HepG2 (cell line): ENCODE results near the gene SEC24D. TPM values are rescaled to one million over a fixed set of nuclear protein-coding genes. Genes with fewer than 3 reads are reported as not detected.

Source experiments
- ATAC-seq: fragments of 200-7000 bp; cut with Tn5 transposase; 3 replicates; pipeline ENCODE4 v1.9.1; 2020; ENCODE audit warnings: mild to moderate bottlenecking, moderate library complexity
- BruUV-seq: library from RNA; stranded (reverse); fragments of 400-500 nt; replicated peaks from 2 replicates; lab custom pipeline; 2021; lab: Mats Ljungman, UMichigan
- CTCF ChIA-PET: fragments of 300-600 bp; formaldehyde crosslinking; extraction: SDS; loops from one replicate; lab custom pipeline; 2021; ENCODE audit warnings: low total read pairs, inconsistent platforms, low intra/inter-chr PET ratio; lab: Yijun Ruan, JAX
- POLR2A ChIA-PET: fragments of 350-600 bp; sonication (Branson Sonifier 250); formaldehyde crosslinking; loops from one replicate; lab custom pipeline; 2020; ENCODE audit warnings: antibody characterized with exemption, inconsistent platforms; lab: Yijun Ruan, JAX
- DNase-seq: peaks from one replicate; pipeline ENCODE4 v3.0.0-alpha.2; 2015; ENCODE audit warnings: low spot score
- FAIRE-seq: peaks from 3 replicates; lab custom pipeline; 2011; peaks lifted over from hg19 to GRCh38; lab: Jason Lieb, UNC
- H2AFZ ChIP-seq: one replicate; pipeline ENCODE4 v1.6.1; 2011; ENCODE audit warnings: low read length, inconsistent platforms
- H3K27ac ChIP-seq: fragments of 300-600 bp; 3 replicates; pipeline ENCODE4 v1.8.0; 2011; ENCODE audit warnings: mixed run types, mild to moderate bottlenecking, mixed read lengths, low read length, inconsistent platforms; ENCODE audit not compliant: insufficient read depth; ENCODE audit errors: extremely low read length
- H3K27me3 ChIP-seq, 2 experiments: fragments of 200-600 bp in 1 of 2; 2 replicates in 1 of 2; 3 replicates in 1 of 2; pipeline versions ENCODE4 v1.6.0 to v1.8.0; 2011; ENCODE audit warnings: low read length in 2 of 2, mild to moderate bottlenecking in 2 of 2, moderate library complexity in 2 of 2, inconsistent platforms in 1 of 2; ENCODE audit not compliant: insufficient read depth in 2 of 2, control insufficient read depth in 1 of 2
- H3K36me3 ChIP-seq, 2 experiments: fragments of 200-600 bp in 1 of 2; replicated peaks in 1 of 2; 2 replicates in 1 of 2; 3 replicates in 1 of 2; pipeline versions ENCODE4 v1.5.1 to v1.8.0; 2011; ENCODE audit warnings: low read length in 2 of 2, inconsistent platforms in 1 of 2; ENCODE audit not compliant: insufficient read depth in 2 of 2, control insufficient read depth in 1 of 2
- H3K4me1 ChIP-seq: 2 replicates; pipeline ENCODE4 v1.5.1; 2012; ENCODE audit warnings: low read length, inconsistent platforms; ENCODE audit not compliant: insufficient read depth
- H3K4me2 ChIP-seq: 2 replicates; pipeline ENCODE4 v1.6.0; 2011; ENCODE audit warnings: low read depth, low read length, inconsistent platforms
- H3K4me3 ChIP-seq, 3 experiments: fragments of 200-600 bp in 1 of 3; sonication (generic), shearing (Covaris generic) in 1 of 3; replicated peaks in 1 of 3; 2 replicates each; pipeline ENCODE4 v1.5.1; 2011 to 2016; ENCODE audit warnings: low read length in 3 of 3, inconsistent platforms in 2 of 3, low read depth in 2 of 3, mild to moderate bottlenecking in 2 of 3, control low read depth in 1 of 3, mixed read lengths in 1 of 3; ENCODE audit not compliant: insufficient read depth in 1 of 3
- H3K79me2 ChIP-seq: one replicate; pipeline ENCODE4 v1.6.1; 2011; ENCODE audit warnings: low read length, inconsistent platforms; ENCODE audit not compliant: insufficient read depth
- H3K9ac ChIP-seq: 2 replicates; pipeline ENCODE4 v1.6.0; 2011; ENCODE audit warnings: mild to moderate bottlenecking, low read depth, low read length, inconsistent platforms; ENCODE audit not compliant: insufficient read depth
- H3K9me3 ChIP-seq: 2 replicates; pipeline ENCODE4 v1.5.1; 2012; ENCODE audit warnings: mild to moderate bottlenecking, low read length
- H4K20me1 ChIP-seq: 2 replicates; pipeline ENCODE4 v1.6.0; 2011; ENCODE audit warnings: inconsistent platforms, mild to moderate bottlenecking, low read length, moderate library complexity; ENCODE audit not compliant: insufficient read depth
- KAT8 ChIP-seq: IDR thresholded peaks from 2 replicates; pipeline ENCODE4 v1.6.1; 2016; ENCODE audit warnings: missing genetic modification reagents, missing compliant biosample characterization
- KLF13 ChIP-seq: sonication (generic); formaldehyde crosslinking; IDR thresholded peaks from 2 replicates; pipeline ENCODE4 v1.4.0; 2020; ENCODE audit warnings: mild to moderate bottlenecking, missing genetic modification reagents
- MAZ ChIP-seq, 2 experiments: sonication (generic) in 1 of 2; formaldehyde crosslinking in 1 of 2; IDR thresholded peaks; 2 replicates each; pipeline versions ENCODE4 v1.5.0 to v1.6.1; 2012 to 2020; ENCODE audit warnings: low read depth in 2 of 2, mild to moderate bottlenecking in 2 of 2, borderline replicate concordance in 1 of 2, improper control_type of control experiment in 1 of 2, low read length in 1 of 2, missing genetic modification reagents in 1 of 2, moderate library complexity in 1 of 2
- ONECUT2 ChIP-seq: sonication (generic); formaldehyde crosslinking; IDR thresholded peaks from 2 replicates; pipeline ENCODE4 v1.4.0; 2020; ENCODE audit warnings: missing genetic modification reagents
- SP4 ChIP-seq: sonication (generic); formaldehyde crosslinking; IDR thresholded peaks from 2 replicates; pipeline ENCODE4 v1.8.1; 2023; ENCODE audit warnings: mild to moderate bottlenecking, missing genetic modification reagents
- STAG1 ChIP-seq: sonication (generic); formaldehyde crosslinking; IDR thresholded peaks from 2 replicates; pipeline ENCODE4 v1.4.0; 2020; ENCODE audit warnings: missing genetic modification reagents
- ZNF263 ChIP-seq: sonication (generic); formaldehyde crosslinking; IDR thresholded peaks from 2 replicates; pipeline ENCODE4 v1.4.0; 2020; ENCODE audit warnings: missing genetic modification reagents
- ZNF484 ChIP-seq: sonication (generic); formaldehyde crosslinking; IDR thresholded peaks from 2 replicates; pipeline ENCODE4 v1.5.1; 2020; ENCODE audit warnings: mild to moderate bottlenecking, low read depth, missing genetic modification reagents, borderline replicate concordance
- ZNF75D ChIP-seq: sonication (generic); formaldehyde crosslinking; IDR thresholded peaks from 2 replicates; pipeline ENCODE4 v1.8.1; 2023; ENCODE audit warnings: missing genetic modification reagents, mild to moderate bottlenecking, borderline replicate concordance
- WGBS: methylation state at CpG from one replicate; pipeline ENCODE4 v1.1.6; 2017; ENCODE audit warnings: low lambda C conversion rate; 5-methylcytosine and 5-hydroxymethylcytosine counted together
- in situ Hi-C: cut with HindIII; loops from 2 replicates; pipeline ENCODE4 v1.10.0; 2017; ENCODE audit warnings: low pct_unique_long_range_greater_than_20kb; ENCODE audit not compliant: extremely low pct_ligation_motif_present
- intact Hi-C: fragments of 100-400 bp; cut with micrococcal nuclease; formaldehyde crosslinking; loops from one replicate; pipeline ENCODE4 v1.10.0; 2022; ENCODE audit not compliant: unreplicated experiment
- polyA plus RNA-seq, 8 experiments: library from polyadenylated mRNA; depleted of rRNA in 3 of 8; stranded (reverse) in 7 of 8; unstranded in 1 of 8; fragments of >200 nt; fragmentation: Illumina TruSeq in 4 of 8; extraction: Trizol in 4 of 8; gene quantifications; 2 replicates each; pipeline versions ENCODE4 v1.2.1 to v1.2.3, GENCODE V29; 2011 to 2016; ENCODE audit warnings: low read depth in 4 of 8, missing spikeins in 1 of 8, mixed read lengths in 1 of 8; ENCODE audit not compliant: insufficient read depth in 1 of 8
- total RNA-seq, 5 experiments: library from RNA; depleted of rRNA; stranded (reverse); fragments of >200 nt; fragmentation: Illumina TruSeq; extraction: Trizol; gene quantifications; 2 replicates each; pipeline ENCODE4 v1.2.3, GENCODE V29; 2016; ENCODE audit warnings: low read depth in 1 of 5
- TF ChIP-seq, protein P1 (sequence below): IDR thresholded peaks from 2 replicates; pipeline ENCODE4 v1.6.1; 2012; ENCODE audit warnings: low read depth, low read length, improper control_type of control experiment
- TF ChIP-seq, protein P2 (sequence below): sonication (generic); formaldehyde crosslinking; IDR thresholded peaks from 2 replicates; pipeline ENCODE4 v1.4.0; 2020; ENCODE audit warnings: missing genetic modification reagents
- TF ChIP-seq, protein P3 (sequence below): sonication (generic); formaldehyde crosslinking; IDR thresholded peaks from 2 replicates; pipeline ENCODE4 v1.5.1; 2020; ENCODE audit warnings: missing genetic modification reagents, mild to moderate bottlenecking, borderline replicate concordance
- TF ChIP-seq, protein P4 (sequence below): sonication (generic); formaldehyde crosslinking; conservative IDR thresholded peaks from 2 replicates; pipeline ENCODE4 v1.8.0; 2022; ENCODE audit warnings: low read depth, missing genetic modification reagents

The SEC24D gene
- total and polyA plus RNA-seq, 2 of the 13 experiments (the other 11 are each of a cell fraction or from before 2014, with no cell fraction given) = 30.0 to 51.1 TPM

DNA sequence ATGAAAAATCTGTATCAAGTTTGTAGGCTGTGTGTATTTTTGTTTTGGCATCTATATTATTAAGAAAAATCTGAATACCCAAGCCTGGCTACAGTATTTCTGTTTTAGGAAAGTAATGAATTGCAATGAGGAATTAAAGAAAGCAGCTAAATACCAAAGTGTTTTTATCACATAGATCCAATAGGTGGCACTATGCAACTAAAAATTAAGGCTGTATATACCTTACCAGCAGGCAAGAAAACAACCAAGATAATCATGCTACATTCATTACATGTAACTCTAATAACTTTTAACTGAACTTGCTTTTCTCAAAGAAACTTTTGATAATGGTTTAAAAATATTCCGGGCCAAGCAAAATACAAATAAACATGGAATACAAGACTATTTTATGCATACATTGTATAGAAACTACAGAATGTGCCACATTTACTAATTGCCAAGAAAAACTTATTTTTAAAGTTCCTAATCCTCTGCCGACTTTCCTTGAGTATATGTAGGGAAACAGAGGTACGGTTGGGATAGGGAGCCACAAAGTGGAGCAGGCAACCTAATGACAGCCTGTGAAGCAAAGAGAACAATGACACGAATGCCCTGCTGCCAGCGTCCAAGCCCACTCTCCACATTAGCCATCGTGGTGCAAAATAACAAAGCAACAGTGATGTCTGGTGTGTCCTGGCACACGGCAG is 63.7 kb downstream of the SEC24D start (continued):
- peak; percentile 60 for TF ChIP-seq STAG1 (CRISPR knock-in tag)
- TF ChIP-seq KAT8 (CRISPR knock-in tag) = no peak
- TF ChIP-seq ZNF484 = no peak
- no peak for TF ChIP-seq ZNF75D (CRISPR knock-in tag)
- no peak for TF ChIP-seq MAZ (IDR thresholded peaks at IDR 0.05; ENCODE audit: borderline replicate concordance, low read depth, low read length)
- no peak for TF ChIP-seq MAZ (CRISPR knock-in tag; IDR thresholded peaks at IDR 0.05; ENCODE audit: low read depth)
- TF ChIP-seq, protein P1, sequence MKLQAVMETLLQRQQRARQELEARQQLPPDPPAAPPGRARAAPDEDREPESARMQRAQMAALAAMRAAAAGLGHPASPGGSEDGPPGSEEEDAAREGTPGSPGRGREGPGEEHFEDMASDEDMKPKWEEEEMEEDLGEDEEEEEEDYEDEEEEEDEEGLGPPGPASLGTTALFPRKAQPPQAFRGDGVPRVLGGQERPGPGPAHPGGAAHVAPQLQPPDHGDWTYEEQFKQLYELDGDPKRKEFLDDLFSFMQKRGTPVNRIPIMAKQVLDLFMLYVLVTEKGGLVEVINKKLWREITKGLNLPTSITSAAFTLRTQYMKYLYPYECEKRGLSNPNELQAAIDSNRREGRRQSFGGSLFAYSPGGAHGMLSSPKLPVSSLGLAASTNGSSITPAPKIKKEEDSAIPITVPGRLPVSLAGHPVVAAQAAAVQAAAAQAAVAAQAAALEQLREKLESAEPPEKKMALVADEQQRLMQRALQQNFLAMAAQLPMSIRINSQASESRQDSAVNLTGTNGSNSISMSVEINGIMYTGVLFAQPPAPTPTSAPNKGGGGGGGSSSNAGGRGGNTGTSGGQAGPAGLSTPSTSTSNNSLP = 0 out of 2 replicates have a peak, but pooled peaks have one; percentile 32

DNA sequence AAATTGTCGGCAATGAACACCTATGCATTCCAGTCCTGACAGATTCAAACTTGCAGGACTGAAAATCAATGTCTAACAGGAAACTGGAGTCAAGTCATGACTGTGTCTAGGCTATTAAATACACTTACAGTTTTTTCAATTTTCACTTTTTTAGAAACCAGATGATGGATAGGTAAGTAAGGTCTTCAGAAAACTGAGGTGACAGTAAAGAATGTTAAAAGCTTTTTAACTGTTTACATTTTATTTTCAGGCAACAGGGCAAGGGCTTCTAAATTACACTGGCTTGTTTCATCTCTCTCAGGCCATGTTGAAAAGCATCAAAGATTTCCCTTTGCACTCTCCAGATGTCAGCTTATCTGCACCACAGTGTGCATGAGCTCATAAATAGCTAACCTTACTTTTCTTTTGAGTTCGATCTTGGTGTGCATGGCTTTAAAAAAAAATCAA is 65.2 kb downstream of the SEC24D start:
- intact Hi-C loops (no loop called here), in situ Hi-C loops (loop anchor here (5.0 kb wide), 1 partner anchor 122 kb away; no protein-coding TSS in a partner anchor)
- ChIA-PET CTCF (interaction anchor here (4.1 kb wide), 1 partner anchor 119 kb away, joined by 20 read pairs; the partner anchor contains the start of gene SYNPO2), POLR2A (no interaction called here)
- Histone ChIP-seq H3K4me1 (no peaks in the 10 kb centered on the region), H4K20me1 (peaks cover 6% of the 10 kb centered on the region; the same call in 1 of the 2 replicates), H3K36me3 (peaks cover 11 to 51% of the 10 kb centered on the region in 2 experiments), H3K27ac (no peak overlapping the region), H3K27me3 (no peaks in the 10 kb centered on the region), H3K4me2 (no peak overlapping the region), H3K9ac (no peak overlapping the region), H2AFZ (no peak overlapping the region), H3K4me3 (no peak overlapping the region), H3K9me3 (no peaks in the 10 kb centered on the region), H3K79me2 (no peaks in the 10 kb centered on the region)
- DNase-seq (no peak), FAIRE-seq (no peak), ATAC-seq (no peak)
- 99% methylated on average over 2 of the region's 2 CpGs for WGBS
- no TSS peak for BruUV-seq
- TF ChIP-seq, protein P2, sequence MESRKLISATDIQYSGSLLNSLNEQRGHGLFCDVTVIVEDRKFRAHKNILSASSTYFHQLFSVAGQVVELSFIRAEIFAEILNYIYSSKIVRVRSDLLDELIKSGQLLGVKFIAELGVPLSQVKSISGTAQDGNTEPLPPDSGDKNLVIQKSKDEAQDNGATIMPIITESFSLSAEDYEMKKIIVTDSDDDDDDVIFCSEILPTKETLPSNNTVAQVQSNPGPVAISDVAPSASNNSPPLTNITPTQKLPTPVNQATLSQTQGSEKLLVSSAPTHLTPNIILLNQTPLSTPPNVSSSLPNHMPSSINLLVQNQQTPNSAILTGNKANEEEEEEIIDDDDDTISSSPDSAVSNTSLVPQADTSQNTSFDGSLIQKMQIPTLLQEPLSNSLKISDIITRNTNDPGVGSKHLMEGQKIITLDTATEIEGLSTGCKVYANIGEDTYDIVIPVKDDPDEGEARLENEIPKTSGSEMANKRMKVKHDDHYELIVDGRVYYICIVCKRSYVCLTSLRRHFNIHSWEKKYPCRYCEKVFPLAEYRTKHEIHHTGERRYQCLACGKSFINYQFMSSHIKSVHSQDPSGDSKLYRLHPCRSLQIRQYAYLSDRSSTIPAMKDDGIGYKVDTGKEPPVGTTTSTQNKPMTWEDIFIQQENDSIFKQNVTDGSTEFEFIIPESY (CRISPR knock-in tag) = no peak
- TF ChIP-seq ONECUT2 (CRISPR knock-in tag) (no peak), ZNF263 (no peak), KLF13 (CRISPR knock-in tag) (no peak), SP4 (CRISPR knock-in tag) (no peak)
- TF ChIP-seq, protein P3, sequence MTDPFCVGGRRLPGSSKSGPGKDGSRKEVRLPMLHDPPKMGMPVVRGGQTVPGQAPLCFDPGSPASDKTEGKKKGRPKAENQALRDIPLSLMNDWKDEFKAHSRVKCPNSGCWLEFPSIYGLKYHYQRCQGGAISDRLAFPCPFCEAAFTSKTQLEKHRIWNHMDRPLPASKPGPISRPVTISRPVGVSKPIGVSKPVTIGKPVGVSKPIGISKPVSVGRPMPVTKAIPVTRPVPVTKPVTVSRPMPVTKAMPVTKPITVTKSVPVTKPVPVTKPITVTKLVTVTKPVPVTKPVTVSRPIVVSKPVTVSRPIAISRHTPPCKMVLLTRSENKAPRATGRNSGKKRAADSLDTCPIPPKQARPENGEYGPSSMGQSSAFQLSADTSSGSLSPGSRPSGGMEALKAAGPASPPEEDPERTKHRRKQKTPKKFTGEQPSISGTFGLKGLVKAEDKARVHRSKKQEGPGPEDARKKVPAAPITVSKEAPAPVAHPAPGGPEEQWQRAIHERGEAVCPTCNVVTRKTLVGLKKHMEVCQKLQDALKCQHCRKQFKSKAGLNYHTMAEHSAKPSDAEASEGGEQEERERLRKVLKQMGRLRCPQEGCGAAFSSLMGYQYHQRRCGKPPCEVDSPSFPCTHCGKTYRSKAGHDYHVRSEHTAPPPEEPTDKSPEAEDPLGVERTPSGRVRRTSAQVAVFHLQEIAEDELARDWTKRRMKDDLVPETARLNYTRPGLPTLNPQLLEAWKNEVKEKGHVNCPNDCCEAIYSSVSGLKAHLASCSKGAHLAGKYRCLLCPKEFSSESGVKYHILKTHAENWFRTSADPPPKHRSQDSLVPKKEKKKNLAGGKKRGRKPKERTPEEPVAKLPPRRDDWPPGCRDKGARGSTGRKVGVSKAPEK (CRISPR knock-in tag) = no peak
- TF ChIP-seq, protein P4, sequence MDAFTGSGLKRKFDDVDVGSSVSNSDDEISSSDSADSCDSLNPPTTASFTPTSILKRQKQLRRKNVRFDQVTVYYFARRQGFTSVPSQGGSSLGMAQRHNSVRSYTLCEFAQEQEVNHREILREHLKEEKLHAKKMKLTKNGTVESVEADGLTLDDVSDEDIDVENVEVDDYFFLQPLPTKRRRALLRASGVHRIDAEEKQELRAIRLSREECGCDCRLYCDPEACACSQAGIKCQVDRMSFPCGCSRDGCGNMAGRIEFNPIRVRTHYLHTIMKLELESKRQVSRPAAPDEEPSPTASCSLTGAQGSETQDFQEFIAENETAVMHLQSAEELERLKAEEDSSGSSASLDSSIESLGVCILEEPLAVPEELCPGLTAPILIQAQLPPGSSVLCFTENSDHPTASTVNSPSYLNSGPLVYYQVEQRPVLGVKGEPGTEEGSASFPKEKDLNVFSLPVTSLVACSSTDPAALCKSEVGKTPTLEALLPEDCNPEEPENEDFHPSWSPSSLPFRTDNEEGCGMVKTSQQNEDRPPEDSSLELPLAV (CRISPR knock-in tag) = no peak
